DOHH2 (cell line): ENCODE data around the gene GSKIP.
A peak's percentile ranks its signal among the peaks of the same experiment; 100 is the strongest.

Experiments used
- H3F3A ChIP-seq: fragments of 200-600 bp; sonication (generic), shearing (Covaris generic); 2 replicates; pipeline ENCODE4 v1.6.0; 2016; ENCODE audit warnings: antibody characterized with exemption, mild to moderate bottlenecking; ENCODE audit not compliant: control insufficient read depth, insufficient read depth
- H3K27ac ChIP-seq: fragments of 200-600 bp; sonication (generic); 2 replicates; pipeline ENCODE4 v1.5.1; 2014; ENCODE audit warnings: low read depth, mild to moderate bottlenecking, low read length, moderate library complexity
- H3K27me3 ChIP-seq: fragments of 200-600 bp; sonication (generic); 2 replicates; pipeline ENCODE4 v1.6.1; 2014; ENCODE audit warnings: mild to moderate bottlenecking, low read length, mixed read lengths; ENCODE audit not compliant: control insufficient read depth
- H3K36me3 ChIP-seq: fragments of 200-600 bp; sonication (generic); 2 replicates; pipeline ENCODE4 v1.6.1; 2014; ENCODE audit warnings: mild to moderate bottlenecking, low read length, moderate library complexity, mixed read lengths; ENCODE audit not compliant: control insufficient read depth
- H3K4me1 ChIP-seq: fragments of 200-600 bp; sonication (generic); 2 replicates; pipeline ENCODE4 v1.6.1; 2014; ENCODE audit warnings: mild to moderate bottlenecking, low read length, mixed read lengths; ENCODE audit not compliant: control insufficient read depth
- H3K4me2 ChIP-seq: fragments of 200-600 bp; sonication (generic); 2 replicates; pipeline ENCODE4 v1.6.0; 2014; ENCODE audit warnings: mild to moderate bottlenecking, low read length, moderate library complexity
- H3K4me3 ChIP-seq: fragments of 200-600 bp; sonication (generic); 2 replicates; pipeline ENCODE4 v1.5.1; 2014; ENCODE audit warnings: mild to moderate bottlenecking, low read length, mixed read lengths
- H3K79me2 ChIP-seq: fragments of 200-600 bp; sonication (generic); 2 replicates; pipeline ENCODE4 v1.6.1; 2014; ENCODE audit warnings: mild to moderate bottlenecking, low read length, mixed read lengths; ENCODE audit not compliant: control insufficient read depth
- H3K9me2 ChIP-seq: fragments of 200-600 bp; sonication (generic); replicated peaks from 2 replicates; pipeline ENCODE4 v1.6.1; 2014; ENCODE audit warnings: mild to moderate bottlenecking, low read length, mixed read lengths; ENCODE audit not compliant: control insufficient read depth
- H3K9me3 ChIP-seq: fragments of 200-600 bp; sonication (generic); 2 replicates; pipeline ENCODE4 v1.6.1; 2014; ENCODE audit warnings: antibody characterized with exemption, low read length, mixed read lengths; ENCODE audit not compliant: control insufficient read depth, insufficient read depth
- H4K20me1 ChIP-seq: fragments of 200-600 bp; sonication (generic); 2 replicates; pipeline ENCODE4 v1.6.0; 2014; ENCODE audit warnings: low read depth, mild to moderate bottlenecking, antibody characterized with exemption, low read length, moderate library complexity; ENCODE audit not compliant: control insufficient read depth, insufficient read depth
- CTCF ChIP-seq: fragments of 200-600 bp; sonication (generic); IDR thresholded peaks from one replicate; pipeline ENCODE4 v1.5.1; 2014; ENCODE audit warnings: antibody characterized with exemption, mild to moderate bottlenecking, low read depth, low read length; ENCODE audit not compliant: poor library complexity, severe bottlenecking
- EZH2phosphoT487 ChIP-seq: fragments of 200-600 bp; sonication (generic); IDR thresholded peaks from 2 replicates; pipeline ENCODE4 v1.6.1; 2017; ENCODE audit warnings: borderline replicate concordance, mild to moderate bottlenecking, antibody characterized with exemption, low read length, moderate library complexity, mixed read lengths

Gene GSKIP

GRCh38 chr14:96364962-96365361 lies 1.6 kb downstream of the GSKIP start:
- H3K27me3 ChIP-seq, result no peaks in the 10 kb centered on the region
- H3K79me2 ChIP-seq, result peaks cover 86% of the 10 kb centered on the region
- peaks cover 27% of the 10 kb centered on the region for H3K4me1 ChIP-seq
- H3F3A ChIP-seq, result no peaks in the 10 kb centered on the region
- H3K27ac ChIP-seq, result no peak overlapping the region
- peak overlapping the region; percentile 84; the same call in 1 of the 2 replicates for H3K4me3 ChIP-seq
- peaks cover 7% of the 10 kb centered on the region; the same call in 1 of the 2 replicates for H4K20me1 ChIP-seq
- TF ChIP-seq EZH2phosphoT487 (no peak), CTCF (no peak)
- H3K9me3 ChIP-seq, result no peaks in the 10 kb centered on the region
- H3K4me2 ChIP-seq, result peak overlapping the region; percentile 91
- peaks cover 9% of the 10 kb centered on the region for H3K36me3 ChIP-seq
- H3K9me2 ChIP-seq, result no peaks in the 10 kb centered on the region

- H3F3A ChIP-seq, result no peaks in the 10 kb centered on the region
- H3K79me2 ChIP-seq, result peaks cover 72% of the 10 kb centered on the region
- H4K20me1 ChIP-seq, result peaks cover 5% of the 10 kb centered on the region; the same call in 1 of the 2 replicates
- H3K9me3 ChIP-seq, result no peaks in the 10 kb centered on the region
- H3K9me2 ChIP-seq, result no peaks in the 10 kb centered on the region
- no peak for TF ChIP-seq EZH2phosphoT487
- no peaks in the 10 kb centered on the region for H3K27me3 ChIP-seq
- no peak overlapping the region for H3K27ac ChIP-seq
- H3K4me2 ChIP-seq, result no peak overlapping the region
- no peak overlapping the region for H3K4me3 ChIP-seq
- H3K4me1 ChIP-seq, result peaks cover 12% of the 10 kb centered on the region
- no peaks in the 10 kb centered on the region; the same call in 1 of the 2 replicates for H3K36me3 ChIP-seq
Observed at GRCh38 chr14:96368534-96368933, 5.2 kb downstream of the GSKIP start.

- Histone ChIP-seq H3K9me3 (no peaks in the 10 kb centered on the region), H3K4me2 (no peak overlapping the region), H3F3A (no peaks in the 10 kb centered on the region), H3K4me1 (no peaks in the 10 kb centered on the region), H3K9me2 (no peaks in the 10 kb centered on the region), H3K27me3 (no peaks in the 10 kb centered on the region), H4K20me1 (peaks cover 5% of the 10 kb centered on the region; the same call in 1 of the 2 replicates), H3K79me2 (peaks cover 54% of the 10 kb centered on the region), H3K36me3 (no peaks in the 10 kb centered on the region), H3K4me3 (no peak overlapping the region), H3K27ac (no peak overlapping the region)
- no peak for TF ChIP-seq EZH2phosphoT487
- no peak for TF ChIP-seq CTCF
Observed at GRCh38 chr14:96370528-96370927, 7.2 kb downstream of the GSKIP start.

- peaks cover 31% of the 10 kb centered on the region for H3K79me2 ChIP-seq
- H3K9me2 ChIP-seq, result no peaks in the 10 kb centered on the region
- peaks cover 5% of the 10 kb centered on the region; the same call in 1 of the 2 replicates for H4K20me1 ChIP-seq
- H3K4me2 ChIP-seq, result no peak overlapping the region
- H3F3A ChIP-seq, result no peaks in the 10 kb centered on the region
- TF ChIP-seq CTCF (no peak), EZH2phosphoT487 (no peak)
- no peak overlapping the region for H3K4me3 ChIP-seq
- no peaks in the 10 kb centered on the region for H3K27me3 ChIP-seq
- no peaks in the 10 kb centered on the region for H3K4me1 ChIP-seq
- H3K27ac ChIP-seq, result no peak overlapping the region
- no peaks in the 10 kb centered on the region for H3K36me3 ChIP-seq
- no peaks in the 10 kb centered on the region for H3K9me3 ChIP-seq
Observed at GRCh38 chr14:96373538-96373937, 10.2 kb downstream of the GSKIP start.
